Upper lobe of left lung (tissue), 6 donors: ENCODE measurements around the gene CRTAC1. TPM values are rescaled to one million over a fixed set of nuclear protein-coding genes. Genes with fewer than 3 reads are reported as not detected.

Source experiments
- ATAC-seq, 2 donors: fragments of 200-7000 bp; cut with Tn5 transposase; one replicate each; pipeline ENCODE4 v1.9.1; 2022; ENCODE audit warnings: mild to moderate bottlenecking in 2 of 2, moderate library complexity in 2 of 2; ENCODE audit not compliant: low FRiP score in 2 of 2
- DNase-seq, 2 donors: peaks; one replicate each; pipeline ENCODE4 v3.0.0-alpha.2; 2019 to 2020
- H3K27ac ChIP-seq, 4 donors: fragments of 200-600 bp; sonication (generic); one replicate each; pipeline ENCODE4 v1.5.1; 2016 to 2019
- H3K27me3 ChIP-seq, 4 donors: fragments of 200-600 bp; sonication (generic); one replicate each; pipeline ENCODE4 v1.5.1; 2017 to 2019
- H3K36me3 ChIP-seq, 4 donors: fragments of 200-600 bp; sonication (generic); one replicate each; pipeline ENCODE4 v1.5.1; 2016 to 2019
- H3K4me1 ChIP-seq, 4 donors: fragments of 200-600 bp; sonication (generic); one replicate each; pipeline ENCODE4 v1.5.1; 2018 to 2019
- H3K4me3 ChIP-seq, 4 donors: fragments of 200-600 bp; sonication (generic); one replicate each; pipeline ENCODE4 v1.5.1; 2017 to 2019; ENCODE audit warnings: mild to moderate bottlenecking in 2 of 4, moderate library complexity in 1 of 4
- H3K9me3 ChIP-seq, 4 donors: fragments of 200-600 bp; sonication (generic); one replicate each; pipeline ENCODE4 v1.5.1; 2018 to 2019
- CTCF ChIP-seq, 6 experiments: fragments of 450-650 bp in 4 of 6; fragments of 200-600 bp in 2 of 6; sonication (generic) in 2 of 6; IDR thresholded peaks; one replicate each; pipeline ENCODE4 v1.5.1; 2016 to 2019; ENCODE audit warnings: antibody characterized with exemption in 6 of 6
- EP300 ChIP-seq, 4 donors: sonication (generic); formaldehyde crosslinking; IDR thresholded peaks; one replicate each; pipeline ENCODE4 v1.5.1; 2017; ENCODE audit warnings: antibody characterized with exemption in 4 of 4, control low read depth in 2 of 4
- POLR2A ChIP-seq, 4 donors: fragments of 450-650 bp; IDR thresholded peaks; one replicate each; pipeline ENCODE4 v1.5.1; 2016 to 2017; ENCODE audit warnings: antibody characterized with exemption in 4 of 4, mild to moderate bottlenecking in 2 of 4
- POLR2AphosphoS5 ChIP-seq, 2 donors: sonication (generic); formaldehyde crosslinking; IDR thresholded peaks; one replicate each; pipeline ENCODE4 v1.5.1; 2017; ENCODE audit warnings: antibody characterized with exemption in 2 of 2
- WGBS, 2 donors: methylation state at CpG; one replicate each; pipeline ENCODE4 v1.1.5; 2017 to 2018; 5-methylcytosine and 5-hydroxymethylcytosine counted together
- total RNA-seq, 6 donors: library from RNA; depleted of rRNA in 4 of 6; stranded (reverse); fragments of >200 nt in 4 of 6; gene quantifications; one replicate each; pipeline versions ENCODE4 v1.1.0 to v1.2.1, GENCODE V29; 2016 to 2021
- donor health status: DM: no; HTN: no; CAD: no; lungs with moderate emphysema.
- donor health status: DM: no; HTN: yes; CAD: no; lungs with severe emphysema.

CRTAC1 gene
- total RNA-seq, 6 donors from 2014 or later = 40.6 to 123 (median 77.3) TPM

GRCh38 chr10:97943294-97943693, 87.1 kb downstream of the CRTAC1 start:
- Histone ChIP-seq H3K4me3 (no peak overlapping the region), H3K36me3 (no peaks in the 10 kb centered on the region), H3K27ac (no peak overlapping the region), H3K27me3 (no peaks in the 10 kb centered on the region), H3K4me1 (no peaks in the 10 kb centered on the region), H3K9me3 (no peaks in the 10 kb centered on the region)
- DNase-seq (no peak), ATAC-seq (no peak)
- no peak for TF ChIP-seq EP300 (IDR thresholded peaks at IDR 0.05)
- no peak for TF ChIP-seq CTCF (IDR thresholded peaks at IDR 0.05)
- TF ChIP-seq POLR2A (IDR thresholded peaks at IDR 0.05) = no peak
- no peak for TF ChIP-seq POLR2AphosphoS5 (IDR thresholded peaks at IDR 0.05)
- 66 to 81% methylated on average over 2 of the region's 2 CpGs for WGBS, 2 donors

DNA sequence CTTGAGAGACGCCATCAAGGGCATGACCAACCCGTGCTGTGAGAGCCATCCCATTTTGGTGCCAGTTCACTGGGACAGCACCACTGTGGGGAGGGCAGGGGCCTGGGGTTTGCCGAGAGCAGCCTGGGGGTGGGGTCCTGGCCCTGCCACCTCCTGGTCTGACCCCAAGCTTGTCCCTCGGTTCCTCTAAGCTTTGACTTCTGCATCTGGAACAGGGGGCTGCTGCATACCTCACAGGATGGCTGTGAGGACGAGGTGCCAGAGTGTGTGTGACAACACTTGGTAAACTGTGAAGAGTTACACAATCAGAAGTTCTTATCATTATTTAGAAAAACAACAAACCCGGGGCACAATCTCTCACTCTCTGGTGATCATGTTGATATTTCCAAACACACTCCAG, 89.9 kb downstream of the CRTAC1 start:
- WGBS, 2 donors = 29 to 42% methylated on average over 6 of the region's 6 CpGs
- TF ChIP-seq POLR2AphosphoS5 (IDR thresholded peaks at IDR 0.05) (no peak), CTCF (IDR thresholded peaks at IDR 0.05) (no peak), EP300 (IDR thresholded peaks at IDR 0.05) (no peak), POLR2A (IDR thresholded peaks at IDR 0.05) (no peak)
- DNase-seq = no peak

GRCh38 chr10:97939446-97939990, 90.9 kb downstream of the CRTAC1 start:
- Histone ChIP-seq H3K36me3 (no peaks in the 10 kb centered on the region), H3K4me3 (no peak overlapping the region), H3K27ac (no peak overlapping the region), H3K27me3 (no peaks in the 10 kb centered on the region), H3K9me3 (no peaks in the 10 kb centered on the region), H3K4me1 (no peaks in the 10 kb centered on the region)
- WGBS, 2 donors = 31 to 47% methylated on average over 5 of the region's 5 CpGs
- peak in 1 of 2 donors; percentile 7 for ATAC-seq
- no peak for TF ChIP-seq POLR2AphosphoS5 (IDR thresholded peaks at IDR 0.05)
- no peak for TF ChIP-seq EP300 (IDR thresholded peaks at IDR 0.05)
- TF ChIP-seq CTCF (IDR thresholded peaks at IDR 0.05) = no peak
- TF ChIP-seq POLR2A (IDR thresholded peaks at IDR 0.05) = no peak
- DNase-seq = peak in 1 of 2 donors; percentile 40

More for the DNA sequence above, 89.9 kb downstream of the CRTAC1 start:
- Histone ChIP-seq H3K36me3 (no peaks in the 10 kb centered on the region), H3K27me3 (no peaks in the 10 kb centered on the region), H3K27ac (no peak overlapping the region), H3K4me3 (no peak overlapping the region), H3K4me1 (no peaks in the 10 kb centered on the region), H3K9me3 (no peaks in the 10 kb centered on the region)
- no peak for ATAC-seq

GRCh38 chr10:97937928-97938327, 92.5 kb downstream of the CRTAC1 start:
- TF ChIP-seq CTCF (IDR thresholded peaks at IDR 0.05) = no peak
- no peak for TF ChIP-seq POLR2AphosphoS5 (IDR thresholded peaks at IDR 0.05)
- no peak for TF ChIP-seq POLR2A (IDR thresholded peaks at IDR 0.05)
- TF ChIP-seq EP300 (IDR thresholded peaks at IDR 0.05) = no peak
- H3K9me3 ChIP-seq = no peaks in the 10 kb centered on the region
- no peak overlapping the region for H3K4me3 ChIP-seq
- H3K27me3 ChIP-seq = no peaks in the 10 kb centered on the region
- no peaks in the 10 kb centered on the region for H3K4me1 ChIP-seq
- no peak for DNase-seq
- H3K27ac ChIP-seq = no peak overlapping the region
- no peaks in the 10 kb centered on the region for H3K36me3 ChIP-seq
- WGBS, 2 donors = 71 to 78% methylated on average over 8 of the region's 8 CpGs
- ATAC-seq = no peak

- TF ChIP-seq EP300 (IDR thresholded peaks at IDR 0.05) (no peak), POLR2AphosphoS5 (IDR thresholded peaks at IDR 0.05) (no peak), CTCF (IDR thresholded peaks at IDR 0.05) (no peak), POLR2A (IDR thresholded peaks at IDR 0.05) (no peak)
- Histone ChIP-seq H3K9me3 (no peaks in the 10 kb centered on the region), H3K27me3 (no peaks in the 10 kb centered on the region), H3K4me3 (no peak overlapping the region), H3K4me1 (no peaks in the 10 kb centered on the region), H3K36me3 (no peaks in the 10 kb centered on the region), H3K27ac (no peak overlapping the region)
- WGBS, 2 donors = 84 to 89% methylated on average over 5 of the region's 5 CpGs
- ATAC-seq = no peak
- DNase-seq = no peak
These were observed 93.4 kb downstream of the CRTAC1 start for GRCh38 chr10:97937054-97937453.
